ENCODE data around the gene RTL1. TPM values are rescaled to one million over a fixed set of nuclear protein-coding genes. Genes with fewer than 3 reads are reported as not detected.

The RTL1 gene
- total RNA-seq, 1 donor from 2014 or later: not detected

DNA sequence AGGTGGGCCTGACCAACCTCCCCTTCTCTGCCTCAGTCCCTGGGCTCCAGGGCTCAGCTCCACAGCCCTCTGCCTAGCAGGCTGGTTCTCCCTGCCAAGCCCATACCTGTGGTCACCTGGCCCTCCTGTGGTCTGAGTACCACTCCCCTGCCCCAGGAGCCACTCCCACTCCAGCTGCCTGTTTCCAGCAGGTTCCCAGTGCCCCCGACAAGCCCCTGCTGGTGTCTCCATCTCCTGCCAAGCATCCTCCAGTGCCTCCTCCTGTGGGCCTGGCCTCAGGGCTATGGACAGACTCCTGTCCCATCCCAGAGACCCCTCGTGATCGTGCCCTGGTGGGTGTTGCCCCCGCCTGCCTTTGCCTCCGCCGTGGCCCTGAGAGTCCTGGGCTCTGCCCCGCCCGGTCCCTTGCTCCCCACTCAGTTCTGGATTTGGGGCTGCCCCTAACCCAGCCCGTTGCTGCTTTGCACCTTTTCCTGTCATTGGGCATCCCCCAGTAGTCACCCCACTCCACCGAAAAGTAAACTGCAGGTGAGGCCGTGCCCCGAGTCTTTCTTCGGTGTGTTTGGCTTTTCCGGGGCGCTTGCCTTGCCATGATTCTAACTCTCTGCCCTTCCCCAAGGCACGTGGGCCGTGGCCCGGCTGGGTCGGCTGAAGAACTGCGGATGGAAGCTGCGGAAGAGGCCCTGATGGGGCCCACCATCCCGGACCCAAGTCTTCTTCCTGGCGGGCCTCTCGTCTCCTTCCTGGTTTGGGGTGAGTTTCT lies 67.8 kb downstream of the RTL1 start:
- Histone ChIP-seq H3K36me3 (ENCODE audit: control insufficient read depth, insufficient read depth, low read length) (no peaks in the 10 kb centered on the region), H3K27me3 (ENCODE audit: control insufficient read depth, insufficient read depth, low read length) (no peaks in the 10 kb centered on the region), H3K4me3 (ENCODE audit: low read depth, low read length) (no peak overlapping the region)
- DNase-seq (ENCODE audit: low read depth): no peak
- no peak for FAIRE-seq
- TF ChIP-seq, protein P1, sequence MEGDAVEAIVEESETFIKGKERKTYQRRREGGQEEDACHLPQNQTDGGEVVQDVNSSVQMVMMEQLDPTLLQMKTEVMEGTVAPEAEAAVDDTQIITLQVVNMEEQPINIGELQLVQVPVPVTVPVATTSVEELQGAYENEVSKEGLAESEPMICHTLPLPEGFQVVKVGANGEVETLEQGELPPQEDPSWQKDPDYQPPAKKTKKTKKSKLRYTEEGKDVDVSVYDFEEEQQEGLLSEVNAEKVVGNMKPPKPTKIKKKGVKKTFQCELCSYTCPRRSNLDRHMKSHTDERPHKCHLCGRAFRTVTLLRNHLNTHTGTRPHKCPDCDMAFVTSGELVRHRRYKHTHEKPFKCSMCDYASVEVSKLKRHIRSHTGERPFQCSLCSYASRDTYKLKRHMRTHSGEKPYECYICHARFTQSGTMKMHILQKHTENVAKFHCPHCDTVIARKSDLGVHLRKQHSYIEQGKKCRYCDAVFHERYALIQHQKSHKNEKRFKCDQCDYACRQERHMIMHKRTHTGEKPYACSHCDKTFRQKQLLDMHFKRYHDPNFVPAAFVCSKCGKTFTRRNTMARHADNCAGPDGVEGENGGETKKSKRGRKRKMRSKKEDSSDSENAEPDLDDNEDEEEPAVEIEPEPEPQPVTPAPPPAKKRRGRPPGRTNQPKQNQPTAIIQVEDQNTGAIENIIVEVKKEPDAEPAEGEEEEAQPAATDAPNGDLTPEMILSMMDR (IDR thresholded peaks at IDR 0.05; ENCODE audit: insufficient read depth, low read length, severe bottlenecking): no peak

DNA sequence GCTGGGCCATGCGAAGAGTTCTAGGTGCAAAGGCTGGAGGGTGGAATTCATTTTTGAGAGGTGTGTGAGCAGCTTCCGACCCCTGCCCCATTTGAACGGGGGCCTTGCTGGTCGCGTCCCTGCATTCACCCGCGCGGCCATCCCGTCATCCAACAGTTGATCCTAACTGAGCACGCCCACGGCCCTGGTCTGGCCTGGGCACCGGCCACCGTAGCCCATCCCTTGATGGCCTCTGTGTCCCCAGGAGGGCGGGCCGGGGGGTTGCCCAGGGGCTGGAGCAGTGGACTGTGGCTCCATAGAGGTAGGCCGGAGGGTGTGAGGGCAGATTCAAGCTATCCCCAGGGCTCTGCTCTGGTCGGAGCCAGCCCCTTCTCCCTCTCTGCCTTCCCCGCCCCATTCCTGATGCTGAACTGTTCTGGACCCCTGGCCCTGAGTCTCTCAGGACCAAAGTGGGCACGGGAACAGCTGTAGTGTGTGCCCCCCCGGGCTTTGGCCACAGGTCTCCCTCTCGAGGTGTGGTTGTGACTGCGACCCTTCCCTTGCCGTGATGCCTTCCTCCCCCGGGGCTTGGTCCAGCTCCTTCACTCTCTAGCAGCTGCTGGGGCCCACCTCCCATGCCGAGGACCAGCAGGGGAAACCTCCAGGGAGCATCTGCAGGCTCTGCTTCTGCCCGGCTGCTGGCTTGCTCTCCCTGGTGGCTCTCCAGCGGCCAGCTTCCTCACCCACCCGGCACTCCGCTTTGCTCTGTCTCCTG lies 68.6 kb downstream of the RTL1 start:
- no peak for FAIRE-seq

DNA sequence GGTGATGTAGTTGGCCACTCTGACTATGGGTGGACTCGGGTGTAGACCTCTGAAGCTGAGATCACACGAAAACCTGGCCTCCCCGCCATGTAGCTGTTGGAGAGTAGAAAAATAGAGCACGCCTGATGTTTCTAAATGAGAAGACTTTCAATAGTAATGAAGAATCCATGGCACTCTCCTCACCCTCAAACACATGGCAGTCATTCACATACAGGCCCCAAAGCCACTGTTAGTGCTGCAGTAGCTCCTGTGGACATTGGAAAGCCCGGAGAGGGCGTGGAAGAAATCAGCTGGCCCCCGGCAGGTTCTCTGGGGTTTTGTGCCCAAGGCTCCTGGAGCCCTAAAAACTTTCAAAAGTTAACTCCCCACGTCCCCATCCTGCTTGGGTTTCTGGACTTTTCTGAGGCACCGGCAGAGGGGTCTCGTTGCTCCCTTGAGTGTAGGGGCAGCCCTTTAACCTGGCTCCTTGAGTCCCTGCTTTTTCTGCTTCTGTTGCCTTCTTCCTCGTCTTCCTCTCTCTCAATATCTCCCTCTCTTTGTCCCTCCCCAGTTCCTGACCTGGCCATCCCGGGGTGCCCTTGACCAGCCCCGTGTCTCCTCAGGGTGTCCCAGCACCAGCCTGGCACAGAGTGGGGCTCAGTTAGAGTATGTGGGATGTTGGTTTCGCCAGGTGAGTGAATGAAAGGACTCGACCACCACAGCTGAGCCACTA lies 69.3 kb downstream of the RTL1 start:
- TF ChIP-seq, protein P1 (IDR thresholded peaks at IDR 0.05; ENCODE audit: insufficient read depth, low read length, severe bottlenecking): no peak
- DNase-seq (ENCODE audit: low read depth) (no peak), FAIRE-seq (no peak)
- no peaks in the 10 kb centered on the region for H3K36me3 ChIP-seq (ENCODE audit: control insufficient read depth, insufficient read depth, low read length)
- H3K4me3 ChIP-seq (ENCODE audit: low read depth, low read length): no peak overlapping the region
- no peaks in the 10 kb centered on the region for H3K27me3 ChIP-seq (ENCODE audit: control insufficient read depth, insufficient read depth, low read length)

More for the DNA sequence above, 68.6 kb downstream of the RTL1 start:
- Histone ChIP-seq H3K36me3 (ENCODE audit: control insufficient read depth, insufficient read depth, low read length) (no peaks in the 10 kb centered on the region), H3K4me3 (ENCODE audit: low read depth, low read length) (no peak overlapping the region), H3K27me3 (ENCODE audit: control insufficient read depth, insufficient read depth, low read length) (no peaks in the 10 kb centered on the region)
- no peak for DNase-seq (ENCODE audit: low read depth)
- TF ChIP-seq, protein P1 (IDR thresholded peaks at IDR 0.05; ENCODE audit: insufficient read depth, low read length, severe bottlenecking): no peak

DNA sequence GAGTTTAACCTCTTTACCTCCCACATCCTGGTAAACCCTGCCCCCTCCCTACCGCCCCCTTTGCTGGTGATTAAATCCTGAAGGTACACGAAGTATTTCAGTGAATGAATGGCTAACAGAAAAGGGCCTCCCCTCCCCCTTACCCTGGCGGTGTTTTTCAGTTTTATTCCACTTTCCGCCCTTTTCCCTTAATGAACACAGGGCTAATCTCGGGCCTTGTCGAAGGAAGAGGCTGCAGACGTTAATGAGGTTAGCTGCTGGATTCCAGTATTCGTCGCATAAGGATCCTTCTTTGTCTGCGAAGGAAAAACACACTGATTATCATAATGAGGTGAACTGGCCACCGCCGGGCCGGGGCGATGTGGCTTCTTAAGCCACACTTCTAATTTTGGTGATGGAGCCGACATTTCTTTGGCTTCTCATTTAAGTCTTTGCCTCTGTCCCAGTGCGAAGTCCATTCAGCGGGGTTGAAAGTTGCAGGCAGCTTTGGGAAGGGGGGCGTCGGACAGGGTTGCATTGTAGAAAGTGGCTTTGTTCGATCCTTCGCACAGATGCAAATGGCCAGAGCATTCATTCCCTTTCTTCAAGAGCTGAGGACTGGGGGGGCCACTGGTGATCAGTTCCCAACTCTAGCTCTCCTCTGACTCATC lies 71.1 kb downstream of the RTL1 start:
- FAIRE-seq (no peak), DNase-seq (ENCODE audit: low read depth) (no peak)
- H3K4me3 ChIP-seq (ENCODE audit: low read depth, low read length): no peak overlapping the region
- H3K36me3 ChIP-seq (ENCODE audit: control insufficient read depth, insufficient read depth, low read length): no peaks in the 10 kb centered on the region
- H3K27me3 ChIP-seq (ENCODE audit: control insufficient read depth, insufficient read depth, low read length): no peaks in the 10 kb centered on the region
- TF ChIP-seq, protein P1 (IDR thresholded peaks at IDR 0.05; ENCODE audit: insufficient read depth, low read length, severe bottlenecking): no peak

DNA sequence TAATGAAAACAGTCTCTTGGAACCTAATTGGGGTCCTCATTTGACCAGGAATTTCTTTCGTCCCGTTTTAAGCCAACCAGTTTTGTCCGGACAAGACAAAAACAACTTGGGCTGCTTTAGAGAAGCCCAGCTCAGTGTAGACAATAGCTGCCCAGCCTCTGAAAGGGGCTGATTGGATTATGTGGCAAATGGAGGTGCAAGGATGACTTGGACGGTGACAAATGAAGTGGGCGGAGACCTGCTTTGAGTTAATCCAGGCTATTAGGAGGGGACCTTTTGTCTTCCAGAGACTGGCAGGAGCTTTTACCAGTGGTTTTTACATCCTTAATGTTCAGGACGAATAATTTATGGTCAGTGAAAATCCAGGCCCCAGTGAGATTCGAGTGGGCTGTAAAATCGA lies 72.8 kb downstream of the RTL1 start:
- H3K4me3 ChIP-seq (ENCODE audit: low read depth, low read length): no peak overlapping the region
- peaks cover 4% of the 10 kb centered on the region for H3K27me3 ChIP-seq (ENCODE audit: control insufficient read depth, insufficient read depth, low read length)
- TF ChIP-seq, protein P1 (IDR thresholded peaks at IDR 0.05; ENCODE audit: insufficient read depth, low read length, severe bottlenecking): no peak
- no peak for FAIRE-seq
- no peak for DNase-seq (ENCODE audit: low read depth)
- H3K36me3 ChIP-seq (ENCODE audit: control insufficient read depth, insufficient read depth, low read length): no peaks in the 10 kb centered on the region

Other genes starting within 250 kb of the RTL1 start
- not detected in 2 replicates for gene DLK1, start 176.8 kb downstream of the RTL1 start, total RNA-seq
- 3.7 and 4.1 TPM in 2 replicates for gene MEG3, start 77.6 kb downstream of the RTL1 start, total RNA-seq

Measured in bronchial epithelial cell (primary cell).